ENCODE measurements around the gene AP1S3. TPM values are rescaled to one million over a fixed set of nuclear protein-coding genes. Genes with fewer than 3 reads are reported as not detected.

AP1S3 gene
- total and polyA plus RNA-seq, 2 donors (not counting 3 experiments of a cell fraction or from before 2014, with no cell fraction given): 0.69 to 3.8 TPM

- Histone ChIP-seq H2AFZ (ENCODE audit: low read depth, low read length) (peak overlapping the region; percentile 81), H3K4me1 (ENCODE audit: control insufficient read depth, extremely low read depth, insufficient read depth, low read length) (peaks cover 14% of the 10 kb centered on the region), H3K9me3 (replicated peaks; ENCODE audit: control insufficient read depth, insufficient read depth, low read length) (no peaks in the 10 kb centered on the region), H3K4me3 (replicated peaks in 1 of 3; ENCODE audit: insufficient read depth in 1 of 3, low read depth in 1 of 3, low read length in 3 of 3) (no peak overlapping the region), H3K36me3 (ENCODE audit: control insufficient read depth in 2 of 2, extremely low read depth in 1 of 2, insufficient read depth in 2 of 2, low read length in 2 of 2) (no peaks in the 10 kb centered on the region), H3K4me2 (ENCODE audit: insufficient read depth, low read length) (peak overlapping the region; percentile 16), H3K27me3 (ENCODE audit: control insufficient read depth in 2 of 2, insufficient read depth in 2 of 2, low read length in 2 of 2) (no peaks in the 10 kb centered on the region), H3K79me2 (ENCODE audit: control insufficient read depth, insufficient read depth, low read length) (no peaks in the 10 kb centered on the region), H3K9ac (replicated peaks; ENCODE audit: extremely low read depth, insufficient read depth, low read length) (no peak overlapping the region), H3K27ac (ENCODE audit: insufficient read depth, low read depth, low read length) (peak overlapping the region; percentile 57), H4K20me1 (replicated peaks; ENCODE audit: control insufficient read depth, extremely low read depth, insufficient read depth, low read length) (no peaks in the 10 kb centered on the region), H3K9me1 (replicated peaks; ENCODE audit: control insufficient read depth, extremely low read depth, insufficient read depth, low read length) (no peaks in the 10 kb centered on the region)
- dilution Hi-C loops (cut with MboI; ENCODE audit: extremely low pct_ligation_motif_present, low sequenced_read_pairs) (no loop called here), intact Hi-C loops (cut with micrococcal nuclease) (no loop called here)
- BruUV-seq (replicated peaks): no TSS peak
- FAIRE-seq (peak; percentile 42), DNase-seq (ENCODE audit: low read depth, low spot score) (peak; percentile 61)
- POLR2A ChIA-PET: no interaction called here
- CTCF ChIA-PET: interaction anchor here (0.6 kb wide), 2 partner anchors 63 to 75 kb away, joined by 3 read pairs; no protein-coding TSS in a partner anchor
- TF ChIP-seq MAX (IDR thresholded peaks at IDR 0.05; ENCODE audit: insufficient read depth, insufficient read length) (no peak), GATA2 (IDR thresholded peaks at IDR 0.05; ENCODE audit: insufficient read depth, insufficient read length, low read depth, low read length) (peak; percentile 52)
Observed at GRCh38 chr2:223735659-223736244, 101.6 kb downstream of the AP1S3 start.

- no TSS peak for BruUV-seq (replicated peaks)
- dilution Hi-C loops (cut with MboI; ENCODE audit: extremely low pct_ligation_motif_present, low sequenced_read_pairs): no loop called here
- Histone ChIP-seq H3K27me3 (ENCODE audit: control insufficient read depth in 2 of 2, insufficient read depth in 2 of 2, low read length in 2 of 2) (no peaks in the 10 kb centered on the region), H3K9me3 (replicated peaks; ENCODE audit: control insufficient read depth, insufficient read depth, low read length) (no peaks in the 10 kb centered on the region), H3K9me1 (replicated peaks; ENCODE audit: control insufficient read depth, extremely low read depth, insufficient read depth, low read length) (no peaks in the 10 kb centered on the region), H3K27ac (ENCODE audit: insufficient read depth, low read depth, low read length) (peak overlapping the region; percentile 57), H3K4me2 (ENCODE audit: insufficient read depth, low read length) (no peak overlapping the region), H3K79me2 (ENCODE audit: control insufficient read depth, insufficient read depth, low read length) (no peaks in the 10 kb centered on the region), H3K4me3 (replicated peaks in 1 of 3; ENCODE audit: insufficient read depth in 1 of 3, low read depth in 1 of 3, low read length in 3 of 3) (no peak overlapping the region), H4K20me1 (replicated peaks; ENCODE audit: control insufficient read depth, extremely low read depth, insufficient read depth, low read length) (no peaks in the 10 kb centered on the region), H3K4me1 (ENCODE audit: control insufficient read depth, extremely low read depth, insufficient read depth, low read length) (peaks cover 14% of the 10 kb centered on the region), H3K9ac (replicated peaks; ENCODE audit: extremely low read depth, insufficient read depth, low read length) (no peak overlapping the region), H3K36me3 (ENCODE audit: control insufficient read depth in 2 of 2, extremely low read depth in 1 of 2, insufficient read depth in 2 of 2, low read length in 2 of 2) (no peaks in the 10 kb centered on the region), H2AFZ (ENCODE audit: low read depth, low read length) (peak overlapping the region; percentile 81)
- intact Hi-C loops (cut with micrococcal nuclease): no loop called here
- ChIA-PET CTCF (interaction anchor here (0.6 kb wide), 2 partner anchors 63 to 76 kb away, joined by 3 read pairs; no protein-coding TSS in a partner anchor), POLR2A (no interaction called here)
- DNase-seq (ENCODE audit: low read depth, low spot score) (peak; percentile 32), FAIRE-seq (peak; percentile 81)
- TF ChIP-seq JUN (IDR thresholded peaks at IDR 0.05; ENCODE audit: borderline replicate concordance, insufficient read depth, insufficient read length, low read depth) (no peak), MAX (IDR thresholded peaks at IDR 0.05; ENCODE audit: insufficient read depth, insufficient read length) (no peak), EZH2 (IDR thresholded peaks at IDR 0.05; ENCODE audit: borderline replicate concordance, low read depth, low read length, severe bottlenecking) (no peak), GATA2 (IDR thresholded peaks at IDR 0.05; ENCODE audit: insufficient read depth, insufficient read length, low read depth, low read length) (no peak), CTCF (IDR thresholded peaks at IDR 0.05; ENCODE audit: extremely low read depth in 1 of 2, insufficient read depth in 1 of 2, low read depth in 1 of 2, low read length in 2 of 2) (no peak), POLR2A (IDR thresholded peaks at IDR 0.05; ENCODE audit: low read depth, low read length) (no peak), MYC (IDR thresholded peaks at IDR 0.05; ENCODE audit: low read depth, low read length) (no peak), FOS (IDR thresholded peaks at IDR 0.05; ENCODE audit: borderline replicate concordance, insufficient read depth, low read length) (no peak), POLR2AphosphoS5 (IDR thresholded peaks at IDR 0.05; ENCODE audit: insufficient read depth, low read depth, low read length) (no peak)
Observed at GRCh38 chr2:223735035-223735640, 102.2 kb downstream of the AP1S3 start.
